Ovary (tissue), 3 donors: ENCODE measurements around the gene CAMP.

Experiments used
- CTCF ChIP-seq, 3 donors: fragments of 450-650 bp in 2 of 3; fragments of 200-600 bp in 1 of 3; IDR thresholded peaks; one replicate each; pipeline versions ENCODE4 v1.5.1 to v1.8.0; 2016 to 2022; ENCODE audit warnings: antibody characterized with exemption in 3 of 3, mild to moderate bottlenecking in 1 of 3
- EP300 ChIP-seq: sonication (generic); formaldehyde crosslinking; IDR thresholded peaks from one replicate; pipeline ENCODE4 v1.6.1; 2017; ENCODE audit warnings: antibody characterized with exemption
- POLR2A ChIP-seq: fragments of 450-650 bp; IDR thresholded peaks from one replicate; pipeline ENCODE4 v1.6.1; 2017; ENCODE audit warnings: antibody characterized with exemption, mild to moderate bottlenecking, moderate library complexity
- donor health status: DM: no; HTN: no; CAD: no.

GRCh38 chr3:48215019-48215418, 8.3 kb upstream of the CAMP start:
- TF ChIP-seq CTCF (IDR thresholded peaks at IDR 0.05): no peak
- TF ChIP-seq POLR2A: no peak
- TF ChIP-seq EP300: no peak
